Neuronal stem cell (in vitro differentiated cells): ENCODE measurements around the gene CREG1.

Experiments used
- DNase-seq: peaks from one replicate; pipeline ENCODE4 v3.0.0-alpha.2; 2013; ENCODE audit warnings: low spot score
- H2AFZ ChIP-seq: one replicate; pipeline ENCODE4 v1.6.1; 2013; ENCODE audit warnings: mild to moderate bottlenecking, low read length, inconsistent platforms
- H2AK5ac ChIP-seq: 2 replicates; pipeline ENCODE4 v1.6.1; 2013; ENCODE audit warnings: low read depth, mild to moderate bottlenecking, inconsistent platforms, low read length, moderate library complexity, mixed read lengths
- H2BK120ac ChIP-seq: 2 replicates; pipeline ENCODE4 v1.6.1; 2013; ENCODE audit warnings: low read depth, mild to moderate bottlenecking, inconsistent platforms, low read length, moderate library complexity, mixed read lengths
- H2BK12ac ChIP-seq: one replicate; pipeline ENCODE4 v1.6.1; 2013; ENCODE audit warnings: low read length, inconsistent platforms
- H2BK15ac ChIP-seq: 2 replicates; pipeline ENCODE4 v1.6.1; 2013; ENCODE audit warnings: mild to moderate bottlenecking, low read length, inconsistent platforms, mixed read lengths
- H2BK5ac ChIP-seq: one replicate; pipeline ENCODE4 v1.6.1; 2013; ENCODE audit warnings: inconsistent platforms, mild to moderate bottlenecking, low read length, moderate library complexity
- H3K14ac ChIP-seq: one replicate; pipeline ENCODE4 v1.6.1; 2013; ENCODE audit warnings: low read length, inconsistent platforms
- H3K18ac ChIP-seq: 2 replicates; pipeline ENCODE4 v1.6.1; 2013; ENCODE audit warnings: low read length, inconsistent platforms
- H3K23ac ChIP-seq: 2 replicates; pipeline ENCODE4 v1.6.1; 2013; ENCODE audit warnings: low read depth, mild to moderate bottlenecking, mixed read lengths, low read length, inconsistent platforms; ENCODE audit not compliant: poor library complexity
- H3K27ac ChIP-seq: replicated peaks from 3 replicates; pipeline ENCODE4 v1.5.1; 2013; ENCODE audit warnings: low read length, inconsistent platforms
- H3K27me3 ChIP-seq, 3 experiments: 2 replicates each; pipeline ENCODE4 v1.6.1; 2013; ENCODE audit warnings: low read length in 3 of 3, mild to moderate bottlenecking in 2 of 3, inconsistent platforms in 1 of 3, low read depth in 1 of 3, mixed read lengths in 1 of 3, moderate library complexity in 1 of 3; ENCODE audit not compliant: control insufficient read depth in 3 of 3, insufficient read depth in 3 of 3
- H3K36me3 ChIP-seq, 2 donors: replicated peaks in 1 of 2; 2 replicates each; pipeline ENCODE4 v1.6.1; 2013; ENCODE audit warnings: low read length in 2 of 2; ENCODE audit not compliant: control insufficient read depth in 2 of 2, insufficient read depth in 2 of 2
- H3K4ac ChIP-seq: 2 replicates; pipeline ENCODE4 v1.6.1; 2013; ENCODE audit warnings: inconsistent platforms, mild to moderate bottlenecking, low read length, moderate library complexity
- H3K4me1 ChIP-seq, 2 donors: 1 replicate in 1 of 2; 2 replicates in 1 of 2; pipeline ENCODE4 v1.6.1; 2013; ENCODE audit warnings: low read length in 2 of 2, low read depth in 1 of 2; ENCODE audit not compliant: control insufficient read depth in 2 of 2, insufficient read depth in 1 of 2
- H3K4me2 ChIP-seq: one replicate; pipeline ENCODE4 v1.6.1; 2013; ENCODE audit warnings: mild to moderate bottlenecking, low read length, inconsistent platforms; ENCODE audit not compliant: insufficient read depth, poor library complexity, severe bottlenecking
- H3K4me3 ChIP-seq, 2 donors: 2 replicates each; pipeline ENCODE4 v1.5.1; 2013; ENCODE audit warnings: low read length in 2 of 2, mild to moderate bottlenecking in 2 of 2, inconsistent platforms in 1 of 2, moderate library complexity in 1 of 2
- H3K79me1 ChIP-seq: one replicate; pipeline ENCODE4 v1.6.1; 2013; ENCODE audit warnings: low read depth, mild to moderate bottlenecking, inconsistent platforms, low read length, moderate library complexity
- H3K9ac ChIP-seq: one replicate; pipeline ENCODE4 v1.6.1; 2013; ENCODE audit warnings: mild to moderate bottlenecking, low read depth, low read length, inconsistent platforms; ENCODE audit not compliant: poor library complexity
- H3K9me3 ChIP-seq, 2 donors: replicated peaks in 1 of 2; 2 replicates each; pipeline versions ENCODE3 to v1.6.1; 2013; ENCODE audit warnings: low read length in 2 of 2, mild to moderate bottlenecking in 2 of 2, inconsistent platforms in 1 of 2, low read depth in 1 of 2, mixed read lengths in 1 of 2, moderate library complexity in 1 of 2; ENCODE audit not compliant: control insufficient read depth in 2 of 2, insufficient read depth in 1 of 2
- H4K8ac ChIP-seq: one replicate; pipeline ENCODE4 v1.6.1; 2013; ENCODE audit warnings: low read depth, mild to moderate bottlenecking, inconsistent platforms, low read length, moderate library complexity
- H4K91ac ChIP-seq: one replicate; pipeline ENCODE4 v1.6.1; 2013; ENCODE audit warnings: low read length, low read depth, mild to moderate bottlenecking, inconsistent platforms; ENCODE audit not compliant: poor library complexity
- WGBS, 2 donors: extraction: QIAGEN DNeasy Blood & Tissue Kit; methylation state at CpG; one replicate each; pipeline ENCODE4 v1.1.7; 2013; ENCODE audit warnings: missing lambda C conversion rate in 2 of 2, mixed read lengths in 1 of 2; ENCODE audit not compliant: insufficient read length in 2 of 2, insufficient replicate concordance in 1 of 2; ENCODE audit errors: extremely low coverage in 2 of 2; 5-methylcytosine and 5-hydroxymethylcytosine counted together

CREG1 gene

DNA sequence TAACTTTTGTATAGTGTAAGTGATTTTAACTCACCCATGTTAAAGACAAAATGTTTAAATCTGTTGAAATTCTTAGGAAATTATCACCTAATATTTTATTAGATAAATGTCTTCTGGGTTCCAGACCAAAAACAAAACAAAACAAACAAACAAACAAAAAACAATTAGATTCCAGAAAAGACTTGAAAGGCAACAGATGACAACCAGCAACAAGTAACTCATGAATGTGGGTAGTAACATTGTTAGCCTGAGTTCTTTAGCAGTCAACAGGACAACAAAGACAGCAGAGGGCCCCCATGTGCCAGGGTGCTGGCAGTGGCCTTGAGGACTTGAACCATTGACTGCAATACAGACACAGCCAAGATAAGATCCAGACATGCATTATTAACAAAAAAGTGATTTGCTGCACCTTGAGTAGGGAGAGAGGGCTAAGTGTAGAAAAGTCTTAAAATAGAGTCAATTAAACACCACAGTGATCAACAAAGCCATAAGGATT lies 32.8 kb downstream of the CREG1 start:
- no peaks in the 10 kb centered on the region for H3K36me3 ChIP-seq
- DNase-seq: no peak

GRCh38 chr1:167518331-167518700 lies 35.2 kb downstream of the CREG1 start, which contains the start of gene CD247:
Gene CD247 (minus strand): TSS chr1:167518529. CDS start chr1:167518465, 64 bp downstream.
- Histone ChIP-seq H4K8ac (no peak within 1 kb of the TSS), H3K79me1 (no peaks in the 10 kb centered on the region), H3K4me3 (no peak within 1 kb of the TSS), H3K36me3 (no peaks in the 10 kb centered on the region), H3K18ac (peak within 1 kb of the TSS; percentile 64), H2BK120ac (no peak within 1 kb of the TSS), H2BK12ac (peak within 1 kb of the TSS; percentile 30), H3K4ac (peak within 1 kb of the TSS; percentile 30), H2BK15ac (peak within 1 kb of the TSS; percentile 51), H3K27me3 (no peaks in the 10 kb centered on the region), H2AFZ (peak within 1 kb of the TSS; percentile 19), H3K23ac (peak within 1 kb of the TSS; percentile 26), H3K4me1 (peaks cover 0 to 6% of the 10 kb centered on the region in 2 donors), H3K27ac (no peak within 1 kb of the TSS), H3K4me2 (no peak within 1 kb of the TSS), H3K9me3 (peaks cover 0 to 6% of the 10 kb centered on the region in 2 donors), H3K14ac (no peak within 1 kb of the TSS), H2AK5ac (peak within 1 kb of the TSS; percentile 8), H3K9ac (no peak within 1 kb of the TSS), H4K91ac (peak within 1 kb of the TSS; percentile 15), H2BK5ac (peak within 1 kb of the TSS; percentile 82)
- WGBS, 2 donors: no CpG with 5 or more reads among the region's 14 CpGs
- no peak for DNase-seq

More for the DNA sequence above, 32.8 kb downstream of the CREG1 start:
- Histone ChIP-seq H3K23ac (no peak overlapping the region), H3K9me3 (peaks cover 0 to 9% of the 10 kb centered on the region in 2 donors), H3K79me1 (no peaks in the 10 kb centered on the region), H3K18ac (no peak overlapping the region), H4K8ac (no peak overlapping the region), H3K4me2 (no peak overlapping the region), H3K9ac (no peak overlapping the region), H3K4ac (no peak overlapping the region), H4K91ac (no peak overlapping the region), H2AFZ (no peak overlapping the region), H3K4me1 (peaks cover 0 to 6% of the 10 kb centered on the region in 2 donors), H2BK120ac (no peak overlapping the region), H2BK12ac (no peak overlapping the region), H2BK5ac (no peak overlapping the region), H3K4me3 (no peak overlapping the region), H2BK15ac (no peak overlapping the region), H3K27me3 (no peaks in the 10 kb centered on the region), H3K14ac (no peak overlapping the region), H2AK5ac (no peak overlapping the region), H3K27ac (no peak overlapping the region)

DNA sequence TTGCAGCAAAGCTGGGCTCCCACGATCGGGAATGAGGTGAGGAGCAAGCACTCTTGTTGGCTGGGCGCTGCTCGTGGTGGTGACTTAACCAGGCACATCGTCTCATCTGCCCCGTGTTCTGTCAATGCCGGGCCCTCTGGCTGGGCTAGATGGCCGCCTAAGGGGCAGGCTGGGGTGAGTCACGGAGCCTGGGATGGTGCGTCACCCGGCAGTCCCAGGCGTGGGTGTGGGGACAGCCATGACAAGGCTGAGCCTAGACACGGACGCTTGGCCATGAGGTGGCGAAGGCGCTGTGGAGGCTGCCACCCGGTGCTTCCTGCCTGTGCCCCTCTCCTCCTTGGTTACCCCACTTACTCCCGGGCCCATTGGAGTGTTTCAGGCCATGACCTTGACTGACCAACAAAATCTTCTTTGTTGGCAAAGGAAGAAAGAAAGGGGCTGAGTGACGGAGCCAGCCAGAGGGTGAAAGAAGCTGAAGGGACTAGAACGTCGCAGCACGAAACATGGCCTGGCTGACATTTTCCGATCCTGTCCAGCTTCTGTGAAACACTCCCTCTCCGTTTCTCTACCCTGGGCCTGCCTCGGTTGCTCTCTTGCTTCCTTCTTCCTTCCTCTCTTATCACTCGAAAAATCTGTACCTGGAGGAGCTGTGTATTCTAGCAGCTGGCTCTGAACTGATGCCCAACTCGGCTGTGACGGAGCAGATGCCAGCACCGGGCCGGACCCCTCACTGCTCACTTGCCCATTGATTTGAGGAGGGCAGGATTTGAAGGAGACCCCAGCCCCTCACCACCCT lies 35.8 kb downstream of the CREG1 start:
- no peak overlapping the region for H3K9ac ChIP-seq
- H2BK120ac ChIP-seq: no peak overlapping the region
- no peaks in the 10 kb centered on the region for H3K79me1 ChIP-seq
- H3K9me3 ChIP-seq: peaks cover 0 to 5% of the 10 kb centered on the region in 2 donors
- H2AFZ ChIP-seq: peak overlapping the region; percentile 19
- peak overlapping the region; percentile 8 for H2AK5ac ChIP-seq
- no peak overlapping the region for H3K4me3 ChIP-seq
- H3K4ac ChIP-seq: peak overlapping the region; percentile 30
- H3K18ac ChIP-seq: peak overlapping the region; percentile 64
- H4K91ac ChIP-seq: peak overlapping the region; percentile 15
- no peaks in the 10 kb centered on the region for H3K36me3 ChIP-seq
- no peak overlapping the region for H3K27ac ChIP-seq
- WGBS, 2 donors: no CpG with 5 or more reads among the region's 30 CpGs
- no peak overlapping the region for H3K4me2 ChIP-seq
- H2BK12ac ChIP-seq: no peak overlapping the region
- H2BK5ac ChIP-seq: peak overlapping the region; percentile 82
- DNase-seq: no peak
- H3K23ac ChIP-seq: peak overlapping the region; percentile 26
- no peaks in the 10 kb centered on the region for H3K27me3 ChIP-seq
- peak overlapping the region; percentile 51 for H2BK15ac ChIP-seq
- peaks cover 0 to 6% of the 10 kb centered on the region in 2 donors for H3K4me1 ChIP-seq
- H3K14ac ChIP-seq: no peak overlapping the region
- H4K8ac ChIP-seq: no peak overlapping the region
